OCI-LY3 (cell line): Measurements from ENCODE around the gene EXOC6.

Experiments
- H2AFZ ChIP-seq: fragments of 200-600, 300-600 bp; shearing (Covaris generic); 2 replicates; pipeline ENCODE4 v1.6.0; 2014; ENCODE audit warnings: antibody characterized with exemption, low read depth, low read length
- H3K27ac ChIP-seq: fragments of 200-600, 300-600 bp; sonication (generic); 2 replicates; pipeline ENCODE4 v1.5.1; 2014; ENCODE audit warnings: mild to moderate bottlenecking, low read length, moderate library complexity, mixed read lengths
- H3K27me3 ChIP-seq: fragments of 200-600, 300-600 bp; sonication (generic); 2 replicates; pipeline ENCODE4 v1.6.1; 2014; ENCODE audit warnings: low read depth, low read length, mixed read lengths
- H3K36me3 ChIP-seq: fragments of 200-600, 300-600 bp; sonication (generic); replicated peaks from 2 replicates; pipeline ENCODE3; 2014; ENCODE audit warnings: low read depth, low read length, mixed read lengths
- H3K4me1 ChIP-seq: fragments of 300-600, 200-600 bp; sonication (generic); 2 replicates; pipeline ENCODE4 v1.6.1; 2014; ENCODE audit warnings: low read length, mixed read lengths
- H3K4me2 ChIP-seq: fragments of 200-600, 300-600 bp; sonication (generic); 2 replicates; pipeline ENCODE4 v1.6.1; 2014; ENCODE audit warnings: low read length, mixed read lengths
- H3K4me3 ChIP-seq: fragments of 300-600, 200-600 bp; sonication (generic); 2 replicates; pipeline ENCODE4 v1.5.1; 2014; ENCODE audit warnings: antibody characterized with exemption, mild to moderate bottlenecking, low read length, moderate library complexity
- H3K79me2 ChIP-seq: fragments of 300-600, 200-600 bp; shearing (Covaris generic); 2 replicates; pipeline ENCODE4 v1.6.1; 2014; ENCODE audit warnings: mild to moderate bottlenecking, low read length, mixed read lengths
- H3K9ac ChIP-seq: fragments of 300-600, 200-600 bp; shearing (Covaris generic); 2 replicates; pipeline ENCODE4 v1.6.0; 2014; ENCODE audit warnings: mild to moderate bottlenecking, low read length, moderate library complexity
- H3K9me3 ChIP-seq: fragments of 200-600, 300-600 bp; shearing (Covaris generic); 2 replicates; pipeline ENCODE4 v1.6.1; 2014; ENCODE audit warnings: low read length, mixed read lengths; ENCODE audit not compliant: insufficient read depth
- H4K20me1 ChIP-seq: fragments of 200-600, 300-600 bp; sonication (generic); 2 replicates; pipeline ENCODE4 v1.6.1; 2016; ENCODE audit warnings: low read length, mixed read lengths; ENCODE audit not compliant: insufficient read depth
- CTCF ChIP-seq: fragments of 200-600, 300-600 bp; sonication (generic); IDR thresholded peaks from 2 replicates; pipeline ENCODE4 v1.5.1; 2014; ENCODE audit warnings: antibody characterized with exemption, low read length, low read depth
- EZH2phosphoT487 ChIP-seq: fragments of 200-600 bp; shearing (Covaris generic); IDR thresholded peaks from 2 replicates; pipeline ENCODE4 v1.6.1; 2018; ENCODE audit warnings: antibody characterized with exemption, mixed run types, low read depth

EXOC6 gene

GRCh38 chr10:92801978-92802872 lies 46.1 kb upstream of the EXOC6 start:
- TF ChIP-seq EZH2phosphoT487, result no peak
- TF ChIP-seq CTCF, result no peak
- Histone ChIP-seq H3K27ac (no peak overlapping the region), H2AFZ (no peak overlapping the region), H3K27me3 (no peaks in the 10 kb centered on the region), H4K20me1 (no peaks in the 10 kb centered on the region), H3K4me2 (no peak overlapping the region), H3K4me1 (peaks cover 3% of the 10 kb centered on the region; the same call in 1 of the 2 replicates), H3K79me2 (no peaks in the 10 kb centered on the region), H3K9ac (no peak overlapping the region), H3K9me3 (no peaks in the 10 kb centered on the region), H3K36me3 (no peaks in the 10 kb centered on the region), H3K4me3 (no peak overlapping the region)

- no peak for TF ChIP-seq EZH2phosphoT487
- no peak for TF ChIP-seq CTCF
- peak overlapping the region; percentile 75; the same call in 1 of the 2 replicates for H3K27ac ChIP-seq
- no peaks in the 10 kb centered on the region for H3K27me3 ChIP-seq
- no peaks in the 10 kb centered on the region for H3K36me3 ChIP-seq
- H3K4me1 ChIP-seq, result peaks cover 35% of the 10 kb centered on the region
- no peaks in the 10 kb centered on the region for H3K9me3 ChIP-seq
- H3K4me2 ChIP-seq, result peak overlapping the region; percentile 45
- H2AFZ ChIP-seq, result peak overlapping the region; percentile 76
- no peaks in the 10 kb centered on the region for H3K79me2 ChIP-seq
- H4K20me1 ChIP-seq, result no peaks in the 10 kb centered on the region
- H3K9ac ChIP-seq, result peak overlapping the region; percentile 22; the same call in 1 of the 2 replicates
- peak overlapping the region; percentile 3; the same call in 1 of the 2 replicates for H3K4me3 ChIP-seq
Measured at GRCh38 chr10:92809840-92810239, 38.5 kb upstream of the EXOC6 start.

- H3K9me3 ChIP-seq, result no peaks in the 10 kb centered on the region
- H3K4me1 ChIP-seq, result peaks cover 35% of the 10 kb centered on the region
- H3K9ac ChIP-seq, result peak overlapping the region; percentile 37
- peak overlapping the region; percentile 52 for H3K4me3 ChIP-seq
- H4K20me1 ChIP-seq, result no peaks in the 10 kb centered on the region
- H2AFZ ChIP-seq, result no peak overlapping the region
- H3K4me2 ChIP-seq, result peak overlapping the region; percentile 67
- no peaks in the 10 kb centered on the region for H3K79me2 ChIP-seq
- peak overlapping the region; percentile 75 for H3K27ac ChIP-seq
- no peaks in the 10 kb centered on the region for H3K27me3 ChIP-seq
- no peaks in the 10 kb centered on the region for H3K36me3 ChIP-seq
- no peak for TF ChIP-seq EZH2phosphoT487
- TF ChIP-seq CTCF, result no peak
Measured at GRCh38 chr10:92810934-92811532, 37.3 kb upstream of the EXOC6 start.

- Histone ChIP-seq H3K9me3 (no peaks in the 10 kb centered on the region), H3K27me3 (no peaks in the 10 kb centered on the region), H3K36me3 (no peaks in the 10 kb centered on the region), H3K79me2 (no peaks in the 10 kb centered on the region), H2AFZ (no peak overlapping the region), H3K4me3 (peak overlapping the region; percentile 52), H3K4me2 (peak overlapping the region; percentile 67), H3K27ac (peak overlapping the region; percentile 75), H3K9ac (peak overlapping the region; percentile 37; the same call in 1 of the 2 replicates), H3K4me1 (peaks cover 35% of the 10 kb centered on the region), H4K20me1 (no peaks in the 10 kb centered on the region)
- TF ChIP-seq EZH2phosphoT487 (no peak), CTCF (no peak)
Measured at GRCh38 chr10:92811986-92812385, 36.3 kb upstream of the EXOC6 start.
